Hepatocyte (in vitro differentiated cells): ENCODE measurements around the gene TEX101.

ENCODE experiments used
- EZH2 ChIP-seq: fragments of 200-600 bp; sonication (generic); IDR thresholded peaks from 2 replicates; pipeline ENCODE4 v1.6.1; 2016; ENCODE audit warnings: antibody characterized with exemption, mild to moderate bottlenecking, borderline replicate concordance
- EZH2phosphoT487 ChIP-seq: fragments of 200-600 bp; sonication (generic); IDR thresholded peaks from one replicate; pipeline ENCODE4 v1.6.1; 2018; ENCODE audit warnings: antibody characterized with exemption, mild to moderate bottlenecking, low read depth, moderate library complexity; ENCODE audit not compliant: unreplicated experiment, severe bottlenecking
- TF ChIP-seq, protein P1 (sequence below): fragments of 200-600 bp; sonication (generic); IDR thresholded peaks from 2 replicates; pipeline ENCODE4 v1.5.1; 2016; ENCODE audit warnings: antibody characterized with exemption, mild to moderate bottlenecking; ENCODE audit not compliant: poor library complexity

DNA sequence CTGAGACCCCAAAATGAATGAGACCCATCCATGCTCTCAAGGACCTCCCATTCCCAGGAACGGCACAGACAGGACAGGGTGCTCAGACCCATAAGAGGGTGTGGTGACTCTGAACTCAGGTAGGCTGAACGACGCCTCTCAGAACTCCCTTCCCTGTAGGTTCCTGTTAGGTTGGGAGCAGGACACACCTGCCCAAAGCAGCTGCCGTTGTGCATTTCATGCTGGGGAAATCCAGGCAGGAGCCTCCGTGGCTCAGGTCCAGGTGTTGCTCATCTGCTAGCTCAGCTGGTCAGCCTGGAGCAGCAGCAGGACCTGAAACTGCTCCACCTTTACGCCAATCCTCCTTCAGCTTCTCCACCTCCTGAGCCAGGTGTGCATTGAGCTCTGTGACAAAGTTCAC lies 19.1 kb upstream of the TEX101 start:
- TF ChIP-seq EZH2, result no peak
- TF ChIP-seq, protein P1, sequence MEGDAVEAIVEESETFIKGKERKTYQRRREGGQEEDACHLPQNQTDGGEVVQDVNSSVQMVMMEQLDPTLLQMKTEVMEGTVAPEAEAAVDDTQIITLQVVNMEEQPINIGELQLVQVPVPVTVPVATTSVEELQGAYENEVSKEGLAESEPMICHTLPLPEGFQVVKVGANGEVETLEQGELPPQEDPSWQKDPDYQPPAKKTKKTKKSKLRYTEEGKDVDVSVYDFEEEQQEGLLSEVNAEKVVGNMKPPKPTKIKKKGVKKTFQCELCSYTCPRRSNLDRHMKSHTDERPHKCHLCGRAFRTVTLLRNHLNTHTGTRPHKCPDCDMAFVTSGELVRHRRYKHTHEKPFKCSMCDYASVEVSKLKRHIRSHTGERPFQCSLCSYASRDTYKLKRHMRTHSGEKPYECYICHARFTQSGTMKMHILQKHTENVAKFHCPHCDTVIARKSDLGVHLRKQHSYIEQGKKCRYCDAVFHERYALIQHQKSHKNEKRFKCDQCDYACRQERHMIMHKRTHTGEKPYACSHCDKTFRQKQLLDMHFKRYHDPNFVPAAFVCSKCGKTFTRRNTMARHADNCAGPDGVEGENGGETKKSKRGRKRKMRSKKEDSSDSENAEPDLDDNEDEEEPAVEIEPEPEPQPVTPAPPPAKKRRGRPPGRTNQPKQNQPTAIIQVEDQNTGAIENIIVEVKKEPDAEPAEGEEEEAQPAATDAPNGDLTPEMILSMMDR, result no peak
- TF ChIP-seq EZH2phosphoT487, result no peak
